Measurements from ENCODE around the gene SLCO1A2.

The SLCO1A2 gene

GRCh38 chr12:21341769-21342168, 7.1 kb upstream of the SLCO1A2 start:
- Mint-ChIP-seq H3K27me3 (ENCODE audit: low read depth) (no peaks in the 10 kb centered on the region), H3K36me3 (ENCODE audit: low read depth) (no peaks in the 10 kb centered on the region), H3K9me3 (no peaks in the 10 kb centered on the region), H3K4me3 (no peak overlapping the region), H3K4me1 (ENCODE audit: low read depth) (no peaks in the 10 kb centered on the region), H3K27ac (no peak overlapping the region)

- H3K4me3 Mint-ChIP-seq = no peak overlapping the region
- no peaks in the 10 kb centered on the region for H3K4me1 Mint-ChIP-seq (ENCODE audit: low read depth)
- H3K36me3 Mint-ChIP-seq (ENCODE audit: low read depth) = no peaks in the 10 kb centered on the region
- H3K9me3 Mint-ChIP-seq = no peaks in the 10 kb centered on the region
- H3K27ac Mint-ChIP-seq = no peak overlapping the region
- H3K27me3 Mint-ChIP-seq (ENCODE audit: low read depth) = no peaks in the 10 kb centered on the region
These were observed 5.7 kb upstream of the SLCO1A2 start for GRCh38 chr12:21340403-21340802.

GRCh38 chr12:21339921-21340320, 5.2 kb upstream of the SLCO1A2 start:
- Mint-ChIP-seq H3K27me3 (ENCODE audit: low read depth) (no peaks in the 10 kb centered on the region), H3K36me3 (ENCODE audit: low read depth) (no peaks in the 10 kb centered on the region), H3K27ac (no peak overlapping the region)

GRCh38 chr12:21337959-21338744, 3.4 kb upstream of the SLCO1A2 start:
- Mint-ChIP-seq H3K4me3 (no peak overlapping the region), H3K27ac (no peak overlapping the region), H3K4me1 (ENCODE audit: low read depth) (no peaks in the 10 kb centered on the region), H3K9me3 (no peaks in the 10 kb centered on the region), H3K36me3 (ENCODE audit: low read depth) (no peaks in the 10 kb centered on the region), H3K27me3 (ENCODE audit: low read depth) (no peaks in the 10 kb centered on the region)

More at GRCh38 chr12:21339921-21340320, 5.2 kb upstream of the SLCO1A2 start:
- Mint-ChIP-seq H3K4me1 (ENCODE audit: low read depth) (no peaks in the 10 kb centered on the region), H3K4me3 (no peak overlapping the region), H3K9me3 (no peaks in the 10 kb centered on the region)

- no peak overlapping the region for H3K27ac Mint-ChIP-seq
- no peaks in the 10 kb centered on the region for H3K4me1 Mint-ChIP-seq (ENCODE audit: low read depth)
- no peak overlapping the region for H3K4me3 Mint-ChIP-seq
- H3K27me3 Mint-ChIP-seq (ENCODE audit: low read depth) = no peaks in the 10 kb centered on the region
- peaks cover under 1% of the 10 kb centered on the region for H3K9me3 Mint-ChIP-seq
- no peaks in the 10 kb centered on the region for H3K36me3 Mint-ChIP-seq (ENCODE audit: low read depth)
These were observed 2.7 kb upstream of the SLCO1A2 start for GRCh38 chr12:21337453-21337852.

GRCh38 chr12:21336656-21337055, 1.9 kb upstream of the SLCO1A2 start:
- Mint-ChIP-seq H3K9me3 (peaks cover 8% of the 10 kb centered on the region), H3K4me3 (no peak overlapping the region), H3K27ac (no peak overlapping the region), H3K27me3 (ENCODE audit: low read depth) (no peaks in the 10 kb centered on the region), H3K4me1 (ENCODE audit: low read depth) (no peaks in the 10 kb centered on the region), H3K36me3 (ENCODE audit: low read depth) (no peaks in the 10 kb centered on the region)

- H3K4me1 Mint-ChIP-seq (ENCODE audit: low read depth) = no peaks in the 10 kb centered on the region
- no peak overlapping the region for H3K4me3 Mint-ChIP-seq
- H3K36me3 Mint-ChIP-seq (ENCODE audit: low read depth) = no peaks in the 10 kb centered on the region
- H3K9me3 Mint-ChIP-seq = peaks cover 42% of the 10 kb centered on the region
- no peak overlapping the region for H3K27ac Mint-ChIP-seq
- H3K27me3 Mint-ChIP-seq (ENCODE audit: low read depth) = no peaks in the 10 kb centered on the region
These were observed 3.9 kb downstream of the SLCO1A2 start for GRCh38 chr12:21330682-21331253.

- H3K4me3 Mint-ChIP-seq = no peak overlapping the region
- H3K27ac Mint-ChIP-seq = no peak overlapping the region
- peaks cover 42% of the 10 kb centered on the region for H3K9me3 Mint-ChIP-seq
- no peaks in the 10 kb centered on the region for H3K27me3 Mint-ChIP-seq (ENCODE audit: low read depth)
- no peaks in the 10 kb centered on the region for H3K36me3 Mint-ChIP-seq (ENCODE audit: low read depth)
- no peaks in the 10 kb centered on the region for H3K4me1 Mint-ChIP-seq (ENCODE audit: low read depth)
These were observed 6.1 kb downstream of the SLCO1A2 start for GRCh38 chr12:21328578-21328977.

- no peak overlapping the region for H3K4me3 Mint-ChIP-seq
- no peaks in the 10 kb centered on the region for H3K4me1 Mint-ChIP-seq (ENCODE audit: low read depth)
- H3K27me3 Mint-ChIP-seq (ENCODE audit: low read depth) = no peaks in the 10 kb centered on the region
- H3K9me3 Mint-ChIP-seq = peaks cover 24% of the 10 kb centered on the region
- no peaks in the 10 kb centered on the region for H3K36me3 Mint-ChIP-seq (ENCODE audit: low read depth)
- no peak overlapping the region for H3K27ac Mint-ChIP-seq
These were observed 10.2 kb downstream of the SLCO1A2 start for GRCh38 chr12:21324551-21324950.

- no peak overlapping the region for H3K27ac Mint-ChIP-seq
- H3K36me3 Mint-ChIP-seq (ENCODE audit: low read depth) = no peaks in the 10 kb centered on the region
- no peaks in the 10 kb centered on the region for H3K4me1 Mint-ChIP-seq (ENCODE audit: low read depth)
- no peaks in the 10 kb centered on the region for H3K27me3 Mint-ChIP-seq (ENCODE audit: low read depth)
- peaks cover 19% of the 10 kb centered on the region for H3K9me3 Mint-ChIP-seq
- no peak overlapping the region for H3K4me3 Mint-ChIP-seq
These were observed 11.0 kb downstream of the SLCO1A2 start for GRCh38 chr12:21323736-21324135.

- no peak overlapping the region for H3K4me3 Mint-ChIP-seq
- H3K27ac Mint-ChIP-seq = no peak overlapping the region
- H3K9me3 Mint-ChIP-seq = no peaks in the 10 kb centered on the region
- peaks cover 10% of the 10 kb centered on the region for H3K27me3 Mint-ChIP-seq (ENCODE audit: low read depth)
- H3K36me3 Mint-ChIP-seq (ENCODE audit: low read depth) = no peaks in the 10 kb centered on the region
- no peaks in the 10 kb centered on the region for H3K4me1 Mint-ChIP-seq (ENCODE audit: low read depth)
These were observed 25.9 kb downstream of the SLCO1A2 start for GRCh38 chr12:21308785-21309184.

GRCh38 chr12:21305661-21306060, 29.1 kb downstream of the SLCO1A2 start:
- Mint-ChIP-seq H3K9me3 (no peaks in the 10 kb centered on the region), H3K27me3 (ENCODE audit: low read depth) (peaks cover 15% of the 10 kb centered on the region), H3K4me1 (ENCODE audit: low read depth) (no peaks in the 10 kb centered on the region), H3K4me3 (no peak overlapping the region), H3K27ac (no peak overlapping the region), H3K36me3 (ENCODE audit: low read depth) (no peaks in the 10 kb centered on the region)

GRCh38 chr12:21300632-21301031, 34.1 kb downstream of the SLCO1A2 start:
- Mint-ChIP-seq H3K27me3 (ENCODE audit: low read depth) (peaks cover 8% of the 10 kb centered on the region), H3K4me1 (ENCODE audit: low read depth) (no peaks in the 10 kb centered on the region), H3K4me3 (no peak overlapping the region), H3K9me3 (no peaks in the 10 kb centered on the region), H3K36me3 (ENCODE audit: low read depth) (no peaks in the 10 kb centered on the region), H3K27ac (no peak overlapping the region)

GRCh38 chr12:21296751-21297406, 37.8 kb downstream of the SLCO1A2 start:
- Mint-ChIP-seq H3K27ac (no peak overlapping the region), H3K4me3 (no peak overlapping the region), H3K36me3 (ENCODE audit: low read depth) (no peaks in the 10 kb centered on the region), H3K4me1 (ENCODE audit: low read depth) (no peaks in the 10 kb centered on the region), H3K27me3 (ENCODE audit: low read depth) (peaks cover 5% of the 10 kb centered on the region), H3K9me3 (no peaks in the 10 kb centered on the region)

- H3K4me1 Mint-ChIP-seq (ENCODE audit: low read depth) = no peaks in the 10 kb centered on the region
- peaks cover 3% of the 10 kb centered on the region for H3K27me3 Mint-ChIP-seq (ENCODE audit: low read depth)
- no peaks in the 10 kb centered on the region for H3K36me3 Mint-ChIP-seq (ENCODE audit: low read depth)
- H3K27ac Mint-ChIP-seq = no peak overlapping the region
- H3K9me3 Mint-ChIP-seq = no peaks in the 10 kb centered on the region
- no peak overlapping the region for H3K4me3 Mint-ChIP-seq
These were observed 38.4 kb downstream of the SLCO1A2 start for GRCh38 chr12:21296348-21296747.

Data from T-helper 1 cell treated with Interleukin-12 subunit alpha and Interleukin-12 subunit beta and Interleukin-4 antibody, amounts not matched to agents 30 μg/mL and 1 μg/mL, for 36 hours (primary cell).